ENCODE data around the gene SLC9A9. TPM values are rescaled to one million over a fixed set of nuclear protein-coding genes. Genes with fewer than 3 reads are reported as not detected.

SLC9A9 gene
- total RNA-seq, 1 donor from 2014 or later = 0.22 TPM

DNA sequence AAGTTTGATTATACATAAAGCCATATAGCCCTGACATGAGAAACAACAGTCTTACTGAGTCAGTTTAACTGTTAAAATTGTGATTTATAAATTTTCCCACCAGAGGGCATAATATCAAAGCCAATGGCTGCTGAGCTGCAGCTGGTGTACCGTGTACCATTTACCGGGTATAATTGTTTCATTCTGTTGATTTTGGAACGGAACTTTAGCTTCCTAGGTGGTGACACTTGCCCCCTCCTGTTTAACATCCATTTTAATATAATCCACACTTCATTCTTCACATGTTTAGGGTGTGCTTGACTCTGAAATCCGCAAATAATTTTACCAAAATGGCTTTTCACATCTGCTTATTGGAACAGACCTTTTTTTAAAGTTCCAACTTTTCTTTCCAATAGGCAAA, 72.8 kb downstream of the SLC9A9 start:
- Histone ChIP-seq H3K36me3 (no peaks in the 10 kb centered on the region), H3K9ac (no peak overlapping the region), H3K4me2 (no peak overlapping the region), H3K9me3 (ENCODE audit: low read depth) (no peaks in the 10 kb centered on the region), H3K79me2 (ENCODE audit: low read depth) (no peaks in the 10 kb centered on the region), H3F3A (ENCODE audit: low read depth) (no peaks in the 10 kb centered on the region), H3K27ac (no peak overlapping the region), H3K27me3 (no peaks in the 10 kb centered on the region), H4K20me1 (ENCODE audit: low read depth) (no peaks in the 10 kb centered on the region), H3K4me1 (no peaks in the 10 kb centered on the region), H2AFZ (replicated peaks) (no peak overlapping the region), H3K4me3 (no peak overlapping the region)
- Mint-ChIP-seq H3K4me1 (no peaks in the 10 kb centered on the region), H3K36me3 (no peaks in the 10 kb centered on the region), H3K9me3 (no peaks in the 10 kb centered on the region), H3K4me3 (no peak overlapping the region), H3K27ac (no peak overlapping the region), H3K27me3 (ENCODE audit: insufficient read depth, low read depth) (peaks cover 3% of the 10 kb centered on the region)
- DNase-seq (ENCODE audit: low spot score) = peak; percentile 41
- TF ChIP-seq, protein P1, sequence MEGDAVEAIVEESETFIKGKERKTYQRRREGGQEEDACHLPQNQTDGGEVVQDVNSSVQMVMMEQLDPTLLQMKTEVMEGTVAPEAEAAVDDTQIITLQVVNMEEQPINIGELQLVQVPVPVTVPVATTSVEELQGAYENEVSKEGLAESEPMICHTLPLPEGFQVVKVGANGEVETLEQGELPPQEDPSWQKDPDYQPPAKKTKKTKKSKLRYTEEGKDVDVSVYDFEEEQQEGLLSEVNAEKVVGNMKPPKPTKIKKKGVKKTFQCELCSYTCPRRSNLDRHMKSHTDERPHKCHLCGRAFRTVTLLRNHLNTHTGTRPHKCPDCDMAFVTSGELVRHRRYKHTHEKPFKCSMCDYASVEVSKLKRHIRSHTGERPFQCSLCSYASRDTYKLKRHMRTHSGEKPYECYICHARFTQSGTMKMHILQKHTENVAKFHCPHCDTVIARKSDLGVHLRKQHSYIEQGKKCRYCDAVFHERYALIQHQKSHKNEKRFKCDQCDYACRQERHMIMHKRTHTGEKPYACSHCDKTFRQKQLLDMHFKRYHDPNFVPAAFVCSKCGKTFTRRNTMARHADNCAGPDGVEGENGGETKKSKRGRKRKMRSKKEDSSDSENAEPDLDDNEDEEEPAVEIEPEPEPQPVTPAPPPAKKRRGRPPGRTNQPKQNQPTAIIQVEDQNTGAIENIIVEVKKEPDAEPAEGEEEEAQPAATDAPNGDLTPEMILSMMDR (IDR thresholded peaks at IDR 0.05) = peak; percentile 61
- TF ChIP-seq EZH2phosphoT487 (IDR thresholded peaks at IDR 0.05) = no peak

DNA sequence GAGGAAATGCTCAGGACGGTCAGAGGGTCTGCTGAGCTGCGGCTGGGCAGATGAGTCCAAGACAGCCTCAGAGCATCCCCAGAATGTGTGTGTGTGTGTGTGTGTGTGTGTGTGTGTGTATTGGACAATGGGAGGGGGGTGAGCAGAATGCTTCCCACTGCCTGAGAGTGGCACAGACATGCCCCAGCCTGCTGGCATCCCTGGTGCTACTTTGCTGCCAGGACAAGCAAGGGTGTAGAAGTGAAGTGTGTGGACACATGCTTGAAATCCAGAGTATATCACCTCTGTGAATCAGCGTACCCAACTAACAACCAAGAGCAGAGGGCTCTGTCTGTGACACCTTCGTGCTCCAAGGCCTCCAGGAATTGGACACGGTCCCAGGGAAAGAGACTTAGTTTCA, 76.3 kb downstream of the SLC9A9 start:
- H3K4me2 ChIP-seq = no peak overlapping the region
- H3K27ac ChIP-seq = no peak overlapping the region
- no peak for DNase-seq (ENCODE audit: low spot score)
- no peak overlapping the region for H3K4me3 ChIP-seq
- no peaks in the 10 kb centered on the region for H3K36me3 ChIP-seq
- no peaks in the 10 kb centered on the region for H3K9me3 Mint-ChIP-seq
- no peak overlapping the region for H3K9ac ChIP-seq
- H3K27ac Mint-ChIP-seq = no peak overlapping the region
- no peak overlapping the region for H3K4me3 Mint-ChIP-seq
- no peak overlapping the region for H2AFZ ChIP-seq (replicated peaks)
- H3K27me3 ChIP-seq = no peaks in the 10 kb centered on the region
- H3K4me1 Mint-ChIP-seq = no peaks in the 10 kb centered on the region
- peaks cover 3% of the 10 kb centered on the region for H3K27me3 Mint-ChIP-seq (ENCODE audit: insufficient read depth, low read depth)
- H3K79me2 ChIP-seq (ENCODE audit: low read depth) = no peaks in the 10 kb centered on the region
- H3F3A ChIP-seq (ENCODE audit: low read depth) = no peaks in the 10 kb centered on the region
- H3K9me3 ChIP-seq (ENCODE audit: low read depth) = no peaks in the 10 kb centered on the region
- no peaks in the 10 kb centered on the region for H3K36me3 Mint-ChIP-seq
- no peaks in the 10 kb centered on the region for H3K4me1 ChIP-seq
- TF ChIP-seq EZH2 (IDR thresholded peaks at IDR 0.05) = no peak
- no peak for TF ChIP-seq EZH2phosphoT487 (IDR thresholded peaks at IDR 0.05)
- TF ChIP-seq, protein P1 (IDR thresholded peaks at IDR 0.05) = no peak
- H4K20me1 ChIP-seq (ENCODE audit: low read depth) = no peaks in the 10 kb centered on the region

DNA sequence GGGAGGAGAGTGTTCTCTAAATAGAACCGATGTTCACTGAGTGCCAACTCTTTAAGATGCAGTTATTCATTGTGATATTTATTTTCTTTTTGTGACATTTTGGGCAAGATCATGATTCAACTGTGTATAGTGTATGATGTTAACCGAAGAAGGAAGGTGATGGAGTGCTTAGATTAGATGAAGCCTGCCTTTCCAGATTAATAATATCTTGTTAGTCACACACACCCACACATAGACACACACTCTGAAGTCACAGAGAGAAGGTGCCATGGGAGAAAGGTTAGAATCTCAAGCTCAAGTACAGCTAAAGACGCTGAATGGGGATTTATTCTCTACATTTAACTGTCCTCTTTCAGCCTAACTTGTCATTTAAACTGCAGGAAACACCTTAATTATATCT, 77.0 kb downstream of the SLC9A9 start:
- no peaks in the 10 kb centered on the region for H3K4me1 Mint-ChIP-seq
- no peaks in the 10 kb centered on the region for H3K27me3 ChIP-seq
- peaks cover 3% of the 10 kb centered on the region for H3K27me3 Mint-ChIP-seq (ENCODE audit: insufficient read depth, low read depth)
- no peak overlapping the region for H3K4me3 Mint-ChIP-seq
- H3K4me2 ChIP-seq = no peak overlapping the region
- DNase-seq (ENCODE audit: low spot score) = no peak
- no peaks in the 10 kb centered on the region for H3F3A ChIP-seq (ENCODE audit: low read depth)
- no peaks in the 10 kb centered on the region for H3K79me2 ChIP-seq (ENCODE audit: low read depth)
- no peaks in the 10 kb centered on the region for H3K9me3 Mint-ChIP-seq
- no peaks in the 10 kb centered on the region for H4K20me1 ChIP-seq (ENCODE audit: low read depth)
- no peaks in the 10 kb centered on the region for H3K36me3 ChIP-seq
- H3K36me3 Mint-ChIP-seq = no peaks in the 10 kb centered on the region
- no peaks in the 10 kb centered on the region for H3K4me1 ChIP-seq
- H3K9me3 ChIP-seq (ENCODE audit: low read depth) = no peaks in the 10 kb centered on the region
- no peak overlapping the region for H3K9ac ChIP-seq
- H3K27ac Mint-ChIP-seq = no peak overlapping the region
- no peak overlapping the region for H2AFZ ChIP-seq (replicated peaks)
- no peak overlapping the region for H3K4me3 ChIP-seq
- no peak for TF ChIP-seq EZH2 (IDR thresholded peaks at IDR 0.05)
- TF ChIP-seq EZH2phosphoT487 (IDR thresholded peaks at IDR 0.05) = no peak
- TF ChIP-seq, protein P1 (IDR thresholded peaks at IDR 0.05) = no peak
- no peak overlapping the region for H3K27ac ChIP-seq

Data from neural progenitor cell (in vitro differentiated cells).